OCI-LY7 (cell line): ENCODE results near the gene OPCML.

Experiments used
- EZH2phosphoT487 ChIP-seq: fragments of 200-600 bp; sonication (generic); IDR thresholded peaks from 2 replicates; pipeline ENCODE4 v1.6.1; 2018; ENCODE audit warnings: low read depth, borderline replicate concordance, mild to moderate bottlenecking, mixed run types, antibody characterized with exemption, low read length, moderate library complexity, mixed read lengths
- TF ChIP-seq, protein P1 (sequence below): fragments of 200-600 bp; sonication (generic); conservative IDR thresholded peaks from 2 replicates; pipeline ENCODE4 v1.5.1; 2014; ENCODE audit warnings: mild to moderate bottlenecking, antibody characterized with exemption, low read length, moderate library complexity, mixed read lengths

DNA sequence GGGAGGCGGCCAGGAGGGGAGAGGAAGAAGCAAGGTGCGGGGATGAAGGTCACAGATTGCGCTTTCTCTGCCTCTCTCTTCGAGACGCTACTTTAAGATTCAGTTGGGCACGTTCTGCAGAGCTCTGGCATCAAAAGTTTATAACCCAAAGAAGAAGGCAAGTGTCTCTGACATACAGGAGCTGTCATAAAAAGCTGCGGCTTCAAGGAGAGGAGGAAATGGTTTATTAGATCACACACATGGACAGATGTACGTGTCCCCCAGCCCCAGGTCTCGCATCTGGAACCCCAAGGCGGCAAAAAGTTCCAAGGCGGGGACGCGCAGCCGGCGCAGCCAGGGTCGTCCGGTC, 589.0 kb downstream of the OPCML start:
- TF ChIP-seq, protein P1, sequence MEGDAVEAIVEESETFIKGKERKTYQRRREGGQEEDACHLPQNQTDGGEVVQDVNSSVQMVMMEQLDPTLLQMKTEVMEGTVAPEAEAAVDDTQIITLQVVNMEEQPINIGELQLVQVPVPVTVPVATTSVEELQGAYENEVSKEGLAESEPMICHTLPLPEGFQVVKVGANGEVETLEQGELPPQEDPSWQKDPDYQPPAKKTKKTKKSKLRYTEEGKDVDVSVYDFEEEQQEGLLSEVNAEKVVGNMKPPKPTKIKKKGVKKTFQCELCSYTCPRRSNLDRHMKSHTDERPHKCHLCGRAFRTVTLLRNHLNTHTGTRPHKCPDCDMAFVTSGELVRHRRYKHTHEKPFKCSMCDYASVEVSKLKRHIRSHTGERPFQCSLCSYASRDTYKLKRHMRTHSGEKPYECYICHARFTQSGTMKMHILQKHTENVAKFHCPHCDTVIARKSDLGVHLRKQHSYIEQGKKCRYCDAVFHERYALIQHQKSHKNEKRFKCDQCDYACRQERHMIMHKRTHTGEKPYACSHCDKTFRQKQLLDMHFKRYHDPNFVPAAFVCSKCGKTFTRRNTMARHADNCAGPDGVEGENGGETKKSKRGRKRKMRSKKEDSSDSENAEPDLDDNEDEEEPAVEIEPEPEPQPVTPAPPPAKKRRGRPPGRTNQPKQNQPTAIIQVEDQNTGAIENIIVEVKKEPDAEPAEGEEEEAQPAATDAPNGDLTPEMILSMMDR: no peak
- no peak for TF ChIP-seq EZH2phosphoT487
